MM.1S (cell line): ENCODE measurements around the gene TRIM68.

Experiments used
- DNase-seq: peaks from one replicate; pipeline ENCODE4 v3.0.0-alpha.2; 2015
- H2AFZ ChIP-seq: fragments of 300-600 bp; sonication (generic); 2 replicates; pipeline ENCODE4 v1.6.0; 2016; ENCODE audit warnings: antibody characterized with exemption, low read length
- H3F3A ChIP-seq: fragments of 300-600 bp; sonication (generic); 2 replicates; pipeline ENCODE4 v1.6.1; 2016; ENCODE audit warnings: mild to moderate bottlenecking, antibody characterized with exemption, low read length, moderate library complexity, mixed read lengths; ENCODE audit not compliant: insufficient read depth
- H3K27ac ChIP-seq: fragments of 300-600 bp; sonication (generic); 2 replicates; pipeline ENCODE4 v1.5.1; 2016; ENCODE audit warnings: mild to moderate bottlenecking, low read length
- H3K27me3 ChIP-seq: fragments of 300-600 bp; sonication (generic); replicated peaks from 2 replicates; pipeline ENCODE4 v1.6.0; 2016; ENCODE audit warnings: low read length; ENCODE audit not compliant: insufficient read depth
- H3K36me3 ChIP-seq: fragments of 300-600 bp; sonication (generic); replicated peaks from 2 replicates; pipeline ENCODE4 v1.6.1; 2016; ENCODE audit warnings: mild to moderate bottlenecking, low read length, mixed read lengths; ENCODE audit not compliant: insufficient read depth
- H3K4me1 ChIP-seq: fragments of 300-600 bp; sonication (generic); 2 replicates; pipeline ENCODE4 v1.6.1; 2016; ENCODE audit warnings: low read length, mixed read lengths
- H3K4me2 ChIP-seq: fragments of 300-600 bp; sonication (generic); 2 replicates; pipeline ENCODE4 v1.6.0; 2016; ENCODE audit warnings: low read depth, low read length
- H3K4me3 ChIP-seq: fragments of 300-600 bp; sonication (generic); 2 replicates; pipeline ENCODE4 v1.5.1; 2016; ENCODE audit warnings: low read length, mixed read lengths
- H3K79me2 ChIP-seq: fragments of 300-600 bp; sonication (generic); 2 replicates; pipeline ENCODE4 v1.6.1; 2016; ENCODE audit warnings: mixed run types, low read length, mixed read lengths
- H3K9ac ChIP-seq: fragments of 300-600 bp; sonication (generic); 2 replicates; pipeline ENCODE4 v1.6.1; 2016; ENCODE audit warnings: low read length, mixed read lengths
- H3K9me2 ChIP-seq: fragments of 300-600 bp; sonication (generic); replicated peaks from 2 replicates; pipeline ENCODE4 v1.6.1; 2016; ENCODE audit warnings: mild to moderate bottlenecking, low read length, mixed read lengths; ENCODE audit not compliant: insufficient read depth
- H3K9me3 ChIP-seq: fragments of 300-600 bp; sonication (generic); replicated peaks from 2 replicates; pipeline ENCODE4 v1.6.1; 2016; ENCODE audit warnings: mild to moderate bottlenecking, low read length, mixed read lengths; ENCODE audit not compliant: insufficient read depth
- H4K20me1 ChIP-seq: fragments of 300-600 bp; sonication (generic); 2 replicates; pipeline ENCODE4 v1.6.1; 2016; ENCODE audit warnings: mild to moderate bottlenecking, low read length, moderate library complexity, mixed read lengths; ENCODE audit not compliant: insufficient read depth
- EZH2 ChIP-seq: fragments of 300-600 bp; sonication (generic); optimal IDR thresholded peaks from 2 replicates; pipeline ENCODE3; 2017; ENCODE audit warnings: low read depth, mild to moderate bottlenecking, antibody characterized with exemption, low read length, mixed read lengths
- EZH2phosphoT487 ChIP-seq: fragments of 300-600 bp; sonication (generic); IDR thresholded peaks from 2 replicates; pipeline ENCODE4 v1.6.1; 2018; ENCODE audit warnings: antibody characterized with exemption, low read length
- TF ChIP-seq, protein P1 (sequence below): fragments of 300-600 bp; sonication (generic); IDR thresholded peaks from 2 replicates; pipeline ENCODE4 v1.5.1; 2016; ENCODE audit warnings: antibody characterized with exemption, low read length, mixed read lengths

TRIM68 gene

DNA sequence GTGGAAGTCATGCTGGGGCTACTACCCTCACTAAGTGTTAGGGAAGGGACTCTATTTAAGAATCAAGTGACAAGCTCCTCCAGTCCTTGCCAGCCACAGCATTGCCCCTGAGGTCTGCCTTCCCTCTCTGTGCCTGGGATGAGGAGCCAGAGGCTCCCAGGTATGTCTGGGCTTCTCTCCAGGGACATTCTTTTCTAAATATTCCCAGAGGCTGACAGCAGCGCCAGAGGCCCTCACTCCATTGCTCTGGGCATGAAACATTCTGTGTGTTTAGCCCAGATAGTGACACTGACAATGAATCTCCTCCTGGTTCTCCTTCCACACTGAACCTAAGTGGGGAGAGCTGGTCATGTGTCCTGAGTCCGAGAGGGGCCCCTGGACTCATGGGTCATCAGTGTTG, 37.9 kb upstream of the TRIM68 start:
- Histone ChIP-seq H3K79me2 (no peaks in the 10 kb centered on the region), H4K20me1 (no peaks in the 10 kb centered on the region), H3K4me2 (no peak overlapping the region), H3K9me2 (no peaks in the 10 kb centered on the region), H3F3A (no peaks in the 10 kb centered on the region), H3K4me1 (no peaks in the 10 kb centered on the region), H3K36me3 (no peaks in the 10 kb centered on the region), H3K9ac (no peak overlapping the region), H3K27me3 (no peaks in the 10 kb centered on the region), H2AFZ (no peak overlapping the region), H3K4me3 (no peak overlapping the region), H3K27ac (no peak overlapping the region), H3K9me3 (no peaks in the 10 kb centered on the region)
- TF ChIP-seq, protein P1, sequence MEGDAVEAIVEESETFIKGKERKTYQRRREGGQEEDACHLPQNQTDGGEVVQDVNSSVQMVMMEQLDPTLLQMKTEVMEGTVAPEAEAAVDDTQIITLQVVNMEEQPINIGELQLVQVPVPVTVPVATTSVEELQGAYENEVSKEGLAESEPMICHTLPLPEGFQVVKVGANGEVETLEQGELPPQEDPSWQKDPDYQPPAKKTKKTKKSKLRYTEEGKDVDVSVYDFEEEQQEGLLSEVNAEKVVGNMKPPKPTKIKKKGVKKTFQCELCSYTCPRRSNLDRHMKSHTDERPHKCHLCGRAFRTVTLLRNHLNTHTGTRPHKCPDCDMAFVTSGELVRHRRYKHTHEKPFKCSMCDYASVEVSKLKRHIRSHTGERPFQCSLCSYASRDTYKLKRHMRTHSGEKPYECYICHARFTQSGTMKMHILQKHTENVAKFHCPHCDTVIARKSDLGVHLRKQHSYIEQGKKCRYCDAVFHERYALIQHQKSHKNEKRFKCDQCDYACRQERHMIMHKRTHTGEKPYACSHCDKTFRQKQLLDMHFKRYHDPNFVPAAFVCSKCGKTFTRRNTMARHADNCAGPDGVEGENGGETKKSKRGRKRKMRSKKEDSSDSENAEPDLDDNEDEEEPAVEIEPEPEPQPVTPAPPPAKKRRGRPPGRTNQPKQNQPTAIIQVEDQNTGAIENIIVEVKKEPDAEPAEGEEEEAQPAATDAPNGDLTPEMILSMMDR, result no peak
- TF ChIP-seq EZH2, result no peak
- DNase-seq, result no peak

- Histone ChIP-seq H4K20me1 (no peaks in the 10 kb centered on the region), H3K4me1 (no peaks in the 10 kb centered on the region), H3K9ac (no peak overlapping the region), H3K9me2 (no peaks in the 10 kb centered on the region), H2AFZ (no peak overlapping the region), H3K4me2 (no peak overlapping the region), H3F3A (no peaks in the 10 kb centered on the region), H3K9me3 (no peaks in the 10 kb centered on the region), H3K36me3 (no peaks in the 10 kb centered on the region), H3K27me3 (no peaks in the 10 kb centered on the region), H3K27ac (no peak overlapping the region), H3K4me3 (no peak overlapping the region), H3K79me2 (no peaks in the 10 kb centered on the region)
- no peak for DNase-seq
- TF ChIP-seq EZH2 (no peak), EZH2phosphoT487 (no peak)
- TF ChIP-seq, protein P1, result no peak
Measured at GRCh38 chr11:4644233-4644632, 36.2 kb upstream of the TRIM68 start.

DNA sequence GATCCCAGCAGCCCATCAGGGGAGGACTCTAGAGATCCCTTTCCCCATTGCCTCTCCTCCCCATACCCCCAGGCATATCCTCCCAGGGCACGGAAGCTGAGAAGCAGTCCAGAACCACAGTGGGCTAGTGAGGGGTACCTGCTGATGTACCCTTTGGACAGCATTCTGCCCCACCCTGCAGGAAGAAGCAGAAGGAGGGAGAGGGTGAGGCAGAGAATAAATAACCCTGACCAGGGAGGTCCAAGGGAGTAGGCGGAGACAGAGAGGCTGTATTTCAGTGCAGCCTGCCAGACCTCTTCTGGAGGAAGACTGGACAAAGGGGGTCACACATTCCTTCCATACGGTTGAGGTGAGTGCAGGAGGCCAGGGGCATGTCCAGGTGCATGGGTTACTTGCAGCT, 35.7 kb upstream of the TRIM68 start, which contains the start of gene OR51E1:
TSS of gene OR51E1 (plus strand) at position 301 of the 400 bp plus-strand sequence. CDS start 8,545 bp downstream, outside the sequence.
- Histone ChIP-seq H3K27ac (no peak within 1 kb of the TSS), H3K9ac (no peak within 1 kb of the TSS), H3F3A (no peaks in the 10 kb centered on the region), H3K9me2 (no peaks in the 10 kb centered on the region), H3K79me2 (no peaks in the 10 kb centered on the region), H3K4me3 (no peak within 1 kb of the TSS), H2AFZ (no peak within 1 kb of the TSS), H3K4me1 (no peaks in the 10 kb centered on the region), H3K4me2 (no peak within 1 kb of the TSS), H3K27me3 (no peaks in the 10 kb centered on the region), H3K36me3 (no peaks in the 10 kb centered on the region), H3K9me3 (no peaks in the 10 kb centered on the region), H4K20me1 (no peaks in the 10 kb centered on the region)
- TF ChIP-seq EZH2phosphoT487, result no peak
- TF ChIP-seq, protein P1, result no peak
- no peak for TF ChIP-seq EZH2
- no peak for DNase-seq
